HG03066 (cell line): Measurements from ENCODE around the gene BDH1.
"Not testable (repeated sequence)": the region's sequence is repeated elsewhere in the genome, so short reads cannot be mapped to it uniquely, and the experiment has no call there.

ENCODE experiments used
- ATAC-seq: cut with Tn5 transposase; IDR thresholded peaks from one replicate; pipeline ENCODE4 v1.9.1; 2021; ENCODE audit warnings: low read depth; ENCODE audit not compliant: unreplicated experiment

BDH1 gene, protein sequence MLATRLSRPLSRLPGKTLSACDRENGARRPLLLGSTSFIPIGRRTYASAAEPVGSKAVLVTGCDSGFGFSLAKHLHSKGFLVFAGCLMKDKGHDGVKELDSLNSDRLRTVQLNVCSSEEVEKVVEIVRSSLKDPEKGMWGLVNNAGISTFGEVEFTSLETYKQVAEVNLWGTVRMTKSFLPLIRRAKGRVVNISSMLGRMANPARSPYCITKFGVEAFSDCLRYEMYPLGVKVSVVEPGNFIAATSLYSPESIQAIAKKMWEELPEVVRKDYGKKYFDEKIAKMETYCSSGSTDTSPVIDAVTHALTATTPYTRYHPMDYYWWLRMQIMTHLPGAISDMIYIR

DNA sequence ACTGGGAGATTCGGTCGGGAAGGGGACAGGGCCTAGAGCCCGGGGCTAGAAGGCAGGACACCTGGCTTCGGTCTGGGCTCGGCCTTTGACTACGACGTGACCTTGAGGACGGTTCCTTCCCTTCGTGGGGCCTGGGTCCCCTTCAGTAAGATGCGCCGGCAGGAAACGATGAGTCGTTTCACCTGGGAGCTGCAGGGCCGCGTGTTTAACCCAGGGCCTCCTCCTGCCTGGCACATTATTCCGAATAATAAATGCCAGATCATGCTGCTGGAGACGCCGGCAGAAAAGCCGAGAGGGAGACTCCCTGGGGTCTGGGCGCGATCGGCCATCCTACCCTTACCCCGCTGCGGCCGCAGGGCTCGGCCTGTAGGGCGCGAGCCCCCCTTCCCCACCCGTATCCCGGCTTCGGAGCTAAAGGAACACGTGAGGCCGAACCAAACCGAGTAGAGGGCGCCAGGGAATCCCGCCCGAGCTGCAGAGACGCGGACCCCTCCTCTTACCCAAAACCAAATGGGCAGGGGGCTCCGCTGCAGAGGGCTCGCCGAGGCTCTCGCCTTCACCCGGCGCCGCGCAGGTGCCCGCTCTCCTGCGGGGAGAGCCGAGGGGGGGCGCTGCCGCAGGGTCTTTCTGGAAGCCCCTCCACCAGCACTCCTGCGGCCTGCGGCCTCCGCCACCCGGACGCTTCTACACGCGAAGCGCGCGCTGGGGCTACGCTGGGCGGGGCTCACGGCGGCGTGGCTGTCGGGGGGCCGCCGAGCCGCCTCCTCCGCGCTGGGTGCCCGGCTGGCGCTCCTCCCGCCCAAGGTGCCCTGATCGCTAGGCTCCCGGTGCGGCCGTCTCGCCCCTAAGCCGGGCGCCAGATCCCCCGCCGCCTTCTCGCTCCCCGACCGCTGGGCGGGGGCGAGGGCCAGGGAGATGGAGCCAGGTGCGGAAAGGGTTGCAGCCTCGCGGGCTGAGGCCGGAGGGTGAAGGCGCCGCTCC is at the start of gene BDH1:
TSS of gene BDH1 (minus strand) at position 688 of the 981 bp plus-strand sequence. CDS start 9,525 bp downstream, outside the sequence.
- peak; percentile 19 for ATAC-seq

DNA sequence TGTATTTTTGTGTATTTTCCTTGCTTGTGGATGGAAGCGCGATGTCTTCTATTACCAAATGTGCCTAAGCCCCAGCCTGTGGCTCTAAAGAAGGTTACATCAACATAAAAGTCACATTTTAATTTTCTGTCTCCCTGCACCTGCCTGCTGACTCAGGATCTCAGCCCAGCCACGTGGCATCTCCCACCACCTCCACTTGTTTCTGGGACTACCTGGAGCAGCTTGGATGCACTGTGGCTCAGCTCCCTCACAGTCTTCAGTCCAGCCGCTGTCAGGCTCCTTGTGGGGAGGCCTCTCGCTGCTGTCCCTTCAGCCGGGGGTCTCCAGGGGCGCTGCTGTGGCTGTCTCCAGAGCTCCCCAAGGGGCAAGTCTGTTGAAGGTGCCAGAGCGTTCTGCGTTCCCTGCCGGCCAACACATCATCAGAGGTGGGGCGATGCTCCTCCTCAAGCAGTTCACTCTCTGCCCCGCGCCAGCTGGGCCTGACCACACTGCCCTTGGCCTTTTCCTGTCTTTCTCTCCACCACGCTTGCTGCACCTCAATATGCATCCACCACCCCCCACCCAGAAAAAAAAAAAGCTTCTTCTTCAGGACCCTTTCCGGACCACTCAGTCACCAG is 47.7 kb upstream of the BDH1 start:
- no peak for ATAC-seq

DNA sequence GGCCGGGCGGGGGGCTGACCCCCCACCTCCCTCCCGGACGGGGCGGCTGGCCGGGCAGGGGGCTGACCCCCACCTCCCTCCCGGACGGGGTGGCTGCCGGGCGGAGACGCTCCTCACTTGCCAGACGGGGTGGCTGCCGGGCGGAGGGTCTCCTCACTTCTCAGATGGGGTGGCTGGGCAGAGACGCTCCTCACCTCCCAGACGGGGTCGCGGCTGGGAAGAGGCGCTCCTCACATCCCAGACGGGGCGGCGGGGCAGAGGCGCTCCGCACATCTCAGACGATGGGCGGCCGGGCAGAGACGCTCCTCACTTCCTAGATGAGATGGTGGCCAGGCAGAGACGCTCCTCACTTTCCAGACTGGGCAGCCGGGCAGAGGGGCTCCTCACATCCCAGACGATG is 46.6 kb upstream of the BDH1 start:
- not testable (repeated sequence) for ATAC-seq

DNA sequence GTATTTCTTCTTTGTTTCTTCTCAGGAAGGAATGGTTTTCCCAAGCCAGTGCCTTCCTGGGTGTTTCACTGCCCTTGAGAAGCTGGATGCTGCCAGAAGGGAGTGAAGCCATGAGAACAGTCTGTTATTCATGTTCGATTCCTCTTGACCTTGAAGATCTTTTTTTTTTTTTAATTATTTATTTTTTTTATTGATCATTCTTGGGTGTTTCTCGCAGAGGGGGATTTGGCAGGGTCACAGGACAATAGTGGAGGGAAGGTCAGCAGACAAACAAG is 45.7 kb upstream of the BDH1 start:
- ATAC-seq, result not testable (repeated sequence)

DNA sequence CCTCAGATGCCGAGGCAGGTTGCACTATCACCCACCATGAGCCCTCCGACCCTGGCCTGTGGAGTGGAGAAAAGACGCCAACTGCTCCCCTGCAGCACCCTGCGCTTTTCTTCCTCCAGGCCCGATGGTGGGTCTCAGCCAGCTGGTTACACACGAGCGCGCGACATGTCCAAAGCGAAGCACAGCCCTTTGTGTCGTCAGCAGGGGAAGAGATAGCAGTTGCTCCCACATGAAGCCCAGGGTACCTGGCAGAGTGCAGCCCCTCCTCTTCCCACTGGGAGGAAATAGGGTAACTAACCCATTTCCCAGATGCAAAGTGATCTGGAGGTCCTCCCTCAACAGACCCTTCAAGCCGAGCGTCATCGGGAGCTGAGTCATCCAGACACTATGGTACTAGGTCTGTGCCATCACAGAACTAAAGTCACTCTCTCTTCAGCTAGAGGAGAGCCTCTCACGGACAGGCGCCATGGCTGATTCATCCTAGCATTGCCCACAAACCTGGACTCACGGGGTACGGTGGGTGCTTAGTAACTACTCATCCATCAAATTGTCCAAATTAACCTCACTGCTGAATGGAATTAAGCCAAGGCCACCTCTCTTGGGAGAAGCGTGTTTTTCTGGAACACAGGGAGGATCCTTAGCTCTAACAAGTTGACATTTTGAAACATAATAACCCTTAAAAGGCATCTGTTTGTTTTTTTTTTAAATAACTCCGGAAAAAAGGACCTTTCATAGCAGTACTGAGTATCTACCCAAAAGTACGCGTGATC is 45.2 kb upstream of the BDH1 start:
- no peak for ATAC-seq

DNA sequence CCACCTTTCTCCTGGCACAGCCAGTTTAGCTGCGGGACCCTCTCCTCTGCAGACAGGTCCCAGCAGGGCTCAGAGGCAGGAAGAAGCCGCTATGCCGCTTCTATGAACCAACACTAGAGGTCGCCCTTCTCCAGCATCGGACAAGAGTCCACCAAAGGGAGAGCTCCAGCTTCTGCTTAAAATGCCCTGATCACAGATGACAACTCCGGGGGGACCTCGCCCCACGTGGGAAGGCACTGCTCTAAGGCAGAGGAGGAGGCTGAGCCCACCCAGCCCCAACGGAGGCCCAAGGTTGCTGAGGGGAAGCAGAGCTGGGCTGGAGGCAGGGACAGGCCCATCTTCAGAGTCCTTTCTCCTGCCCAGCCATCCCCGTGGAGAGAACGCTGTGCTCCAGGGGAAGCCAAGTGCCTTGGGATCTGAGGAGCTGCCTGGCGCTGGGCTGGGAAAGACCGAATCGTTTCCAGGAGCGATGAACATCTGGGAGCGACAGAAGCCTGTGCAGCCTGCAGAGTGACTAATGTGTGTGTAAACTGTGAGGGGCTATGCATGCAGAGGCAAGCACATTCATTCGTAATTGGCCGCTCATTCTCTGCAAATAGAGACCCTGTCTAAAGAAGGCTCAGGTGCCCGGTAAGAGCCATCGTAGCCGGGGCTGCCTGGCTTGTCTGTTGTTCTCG is 43.5 kb upstream of the BDH1 start:
- ATAC-seq, result peak; percentile 91

DNA sequence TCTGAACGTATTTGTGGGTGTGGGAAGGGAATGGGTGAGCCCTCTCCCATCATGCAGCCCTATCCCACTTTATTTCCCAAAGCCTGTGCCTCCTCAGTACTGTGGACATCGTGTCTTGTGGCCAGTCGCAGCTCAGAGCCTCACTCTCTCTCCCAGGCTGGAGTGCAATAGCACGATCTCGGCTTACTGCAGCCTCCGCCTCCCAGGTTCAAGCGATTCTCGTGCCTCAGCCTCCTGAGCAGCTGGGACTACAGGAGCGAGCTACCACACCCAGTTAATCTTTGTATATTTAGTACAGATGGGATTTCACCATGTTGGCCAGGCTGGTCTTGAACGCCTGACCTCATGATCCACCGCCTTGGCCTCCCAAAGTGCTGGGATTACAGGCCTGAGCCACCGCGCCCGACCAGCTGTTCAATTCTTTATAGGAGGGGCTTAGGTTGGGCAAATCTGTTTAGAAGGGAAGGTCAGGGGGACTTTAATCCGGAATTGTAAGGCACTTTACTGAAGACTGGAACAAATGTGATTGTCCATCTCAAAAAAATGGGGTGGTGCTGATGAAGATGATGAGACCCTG is 42.7 kb upstream of the BDH1 start:
- no peak for ATAC-seq

DNA sequence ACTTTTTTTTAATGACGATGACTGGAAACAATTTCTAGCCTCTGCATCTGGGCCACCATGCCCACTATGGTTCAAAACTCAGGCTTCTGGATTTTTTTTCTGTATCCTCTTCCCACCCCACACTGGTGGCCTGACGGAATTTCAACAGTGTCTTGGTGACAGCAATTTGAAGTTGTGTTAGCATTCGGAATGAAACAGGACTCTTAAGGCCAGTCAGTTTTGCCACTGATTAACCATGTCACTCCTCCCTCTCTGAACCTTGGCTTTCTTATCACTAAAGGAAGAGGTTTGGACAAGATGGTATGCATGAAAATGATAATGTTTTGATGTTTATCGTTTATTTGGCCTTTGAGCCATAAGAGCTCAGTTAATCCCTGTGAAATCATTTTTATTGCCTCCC is 41.6 kb upstream of the BDH1 start:
- ATAC-seq, result no peak

DNA sequence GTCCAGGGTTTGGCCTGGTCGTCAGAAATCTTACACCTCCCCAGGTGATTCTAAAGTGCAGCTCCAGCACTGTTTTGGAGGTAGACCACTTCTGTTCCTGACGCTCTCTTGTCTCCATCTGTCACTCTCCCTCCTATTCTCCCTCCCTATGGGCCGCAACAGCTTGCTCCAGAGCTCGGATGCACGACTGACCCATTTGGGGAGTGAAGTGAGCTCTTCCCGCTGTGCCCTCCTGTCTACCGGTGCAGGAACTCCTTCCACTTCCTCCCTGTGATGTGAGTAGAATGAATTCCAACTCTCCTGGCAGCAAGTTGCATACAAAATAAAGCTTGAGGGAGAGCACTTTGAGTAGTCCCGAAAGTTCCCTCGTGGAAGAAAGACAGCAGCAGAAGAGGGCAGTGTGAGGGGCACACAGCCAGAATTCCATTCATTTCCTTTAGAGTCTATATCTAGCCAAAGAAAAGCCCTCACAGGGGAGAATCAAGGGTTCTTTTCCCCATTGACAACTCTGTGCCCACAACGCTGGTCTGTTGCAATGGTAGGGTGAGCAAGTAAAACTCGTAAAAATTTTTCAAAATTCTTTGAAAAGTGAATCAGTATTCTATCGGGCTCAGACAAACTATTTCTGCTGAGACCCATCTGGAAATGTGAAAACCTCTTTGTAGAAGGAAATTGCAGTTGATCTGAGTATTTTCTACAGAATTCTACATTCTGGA is 39.9 kb upstream of the BDH1 start:
- no peak for ATAC-seq

DNA sequence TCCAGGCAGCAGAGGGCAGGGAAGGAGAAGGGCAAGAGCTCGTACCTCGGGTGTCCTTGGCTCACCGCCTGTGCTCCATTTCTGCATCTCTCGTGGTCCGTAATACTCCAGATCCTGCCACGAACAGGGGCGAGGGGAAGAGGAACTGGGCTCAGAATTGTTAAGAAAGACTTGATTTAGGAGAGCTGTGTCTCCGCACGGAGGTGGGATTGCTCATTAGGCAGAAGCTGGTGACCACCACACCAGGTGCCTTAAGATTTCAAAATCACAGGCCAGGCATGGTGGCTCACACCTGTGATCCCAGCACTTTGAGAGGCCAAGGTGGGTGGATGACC is 37.2 kb upstream of the BDH1 start:
- no peak for ATAC-seq

DNA sequence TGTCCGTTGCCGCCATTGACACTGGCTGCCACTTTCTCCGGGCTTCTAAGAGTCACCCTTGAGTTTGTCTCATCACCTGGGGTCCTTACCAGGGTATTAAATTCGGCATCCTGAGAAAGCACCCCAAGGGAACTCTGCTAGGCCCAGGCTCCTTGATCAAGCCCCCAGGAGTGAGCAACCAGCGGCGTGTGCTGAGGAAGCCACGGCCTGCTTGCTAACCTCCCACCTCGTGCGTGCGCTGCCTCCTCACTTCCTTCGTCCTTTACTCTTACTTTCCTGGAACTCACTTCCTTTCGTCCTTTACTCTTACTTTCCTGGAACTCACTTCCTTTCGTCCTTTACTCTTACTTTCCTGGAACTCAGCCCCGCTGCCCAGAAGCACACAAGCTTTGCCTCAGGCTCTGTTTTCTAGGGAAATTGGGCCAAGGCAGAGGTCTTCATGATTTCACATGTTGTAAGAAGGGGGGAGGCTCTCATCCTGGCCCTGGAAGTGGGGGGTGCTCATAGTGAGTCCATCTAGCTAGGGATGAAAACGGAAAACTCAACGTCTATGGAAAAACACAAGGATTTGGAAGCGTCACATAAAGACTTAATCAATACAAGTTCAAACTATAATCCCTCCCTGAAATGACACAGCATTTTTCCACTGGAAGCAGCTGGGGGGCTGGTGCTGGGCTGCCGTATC is 36.7 kb upstream of the BDH1 start:
- ATAC-seq, result no peak

DNA sequence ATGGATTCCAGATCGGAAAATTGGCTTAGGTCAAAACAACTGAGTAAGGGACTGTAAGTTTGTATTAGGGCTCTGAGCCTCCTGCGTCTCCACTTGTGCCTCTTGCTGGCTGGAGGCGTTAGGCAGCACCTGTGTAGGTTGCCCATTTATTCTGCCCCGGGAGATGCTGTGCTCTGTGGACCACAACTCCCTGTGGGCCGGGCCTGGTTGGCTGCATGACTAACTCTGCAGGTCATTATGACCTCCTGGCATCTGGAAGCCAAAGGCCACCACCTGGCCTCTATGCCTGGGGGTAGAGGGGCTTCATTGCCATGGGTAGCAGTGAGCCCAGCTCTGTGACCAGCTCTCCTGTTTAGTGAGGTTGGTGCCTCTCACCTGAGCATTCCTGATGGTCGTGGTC is 36.0 kb upstream of the BDH1 start:
- no peak for ATAC-seq

DNA sequence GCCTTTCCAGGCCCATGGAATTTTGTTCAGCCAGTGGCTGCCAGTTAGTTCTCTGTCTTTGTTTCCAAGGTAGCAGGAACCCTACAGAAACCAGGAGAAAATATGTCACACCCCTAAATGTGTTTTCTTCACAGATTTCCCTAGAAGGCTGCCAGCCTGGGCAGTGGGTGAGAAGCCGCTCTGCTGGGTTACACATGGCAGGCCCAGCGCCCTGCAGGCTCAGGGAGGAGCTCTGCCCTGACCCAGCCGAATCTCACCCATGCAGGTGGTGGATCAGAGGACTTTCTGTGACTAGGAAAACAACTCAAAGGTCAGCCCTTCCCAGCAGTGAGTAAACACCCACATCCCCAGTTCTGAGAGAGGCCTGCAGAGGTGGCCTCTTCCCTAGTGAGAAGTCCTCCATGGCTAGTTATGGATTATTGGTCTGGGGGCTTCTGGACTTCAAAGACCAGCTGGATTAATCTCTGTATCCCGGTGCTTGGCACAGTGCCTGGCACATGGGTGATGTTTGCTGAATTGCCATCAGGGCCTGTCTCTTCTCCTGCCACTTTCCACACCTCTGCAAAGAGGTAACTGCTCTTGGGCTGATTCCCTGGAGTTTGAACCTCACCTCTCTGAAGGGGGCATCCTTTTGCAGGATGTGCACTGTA is 34.7 kb upstream of the BDH1 start:
- no peak for ATAC-seq

DNA sequence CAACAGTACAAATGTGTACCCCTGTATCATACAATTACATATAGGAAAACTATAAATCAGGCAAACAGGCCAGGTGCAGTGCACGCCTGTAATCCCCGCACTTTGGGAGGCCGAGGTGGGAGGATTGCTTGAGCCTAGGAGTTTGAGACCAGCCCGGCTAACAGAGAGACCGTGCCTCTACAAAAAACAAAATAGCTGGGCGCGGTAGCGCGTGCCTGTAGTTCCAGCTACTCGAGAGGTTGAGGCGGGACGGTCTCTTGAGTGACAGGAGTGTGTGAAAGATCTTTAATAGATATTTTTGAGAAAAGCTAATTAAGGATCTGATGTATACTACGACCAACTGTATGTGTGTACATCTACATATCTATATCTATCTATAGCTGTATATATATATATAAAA is 33.8 kb upstream of the BDH1 start:
- no peak for ATAC-seq

DNA sequence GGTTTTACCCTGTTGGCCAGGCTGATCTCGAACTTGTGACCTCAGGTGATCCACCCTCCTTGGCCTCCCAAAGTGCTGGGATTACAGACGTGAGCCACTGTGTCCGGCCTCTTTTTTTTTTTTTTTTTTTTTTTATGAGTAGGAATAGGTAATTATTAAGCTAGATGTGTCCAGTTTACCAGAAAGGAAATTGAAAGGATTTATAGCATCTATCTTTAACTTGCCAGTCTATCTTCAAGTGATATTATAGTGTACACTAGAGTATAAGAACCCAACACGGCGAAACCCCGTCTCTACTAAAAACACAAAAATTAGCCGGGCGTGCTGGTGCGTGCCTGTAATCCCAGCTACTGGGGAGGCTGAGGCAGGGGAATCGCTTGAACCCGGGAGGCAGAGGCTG is 31.0 kb upstream of the BDH1 start:
- ATAC-seq, result not testable (repeated sequence)

DNA sequence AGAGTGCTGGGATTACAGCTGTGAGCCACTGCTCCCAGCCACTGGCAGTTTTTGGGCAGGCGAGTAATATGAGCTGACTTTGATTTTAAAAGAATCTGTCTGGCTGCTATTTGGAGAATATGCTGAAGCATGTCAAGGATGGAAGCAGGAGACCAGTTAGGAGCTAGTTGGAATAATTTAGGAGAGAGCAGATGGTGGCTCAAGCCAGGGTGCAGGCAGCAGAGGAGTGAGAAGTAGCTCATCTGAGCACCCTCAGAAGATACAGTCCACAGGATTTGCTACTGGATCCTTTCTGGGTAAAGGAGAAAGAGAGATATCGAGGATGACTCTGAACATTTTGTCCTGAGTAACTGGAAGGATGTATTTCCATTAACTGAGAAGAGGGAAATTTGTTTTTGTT is 30.4 kb upstream of the BDH1 start:
- ATAC-seq, result no peak

DNA sequence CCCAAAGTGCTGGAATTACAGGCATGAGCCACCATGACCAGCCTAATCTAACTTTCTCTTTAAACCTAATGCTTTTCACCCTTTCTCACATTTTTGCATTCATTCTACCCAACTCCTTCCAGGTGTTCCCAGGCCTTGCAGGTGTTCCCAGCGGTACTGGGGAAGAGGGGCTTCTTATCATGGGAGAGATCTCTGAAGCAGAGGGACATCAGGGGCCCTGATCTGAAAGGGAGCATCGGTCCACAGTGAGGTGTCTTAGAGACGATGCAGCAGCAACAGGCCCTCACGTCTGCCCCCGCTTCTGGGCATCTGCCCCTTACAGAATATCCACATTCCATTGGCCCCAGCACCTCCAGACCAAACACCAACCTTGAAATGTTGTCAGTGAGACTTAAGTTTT is 29.0 kb upstream of the BDH1 start:
- no peak for ATAC-seq

DNA sequence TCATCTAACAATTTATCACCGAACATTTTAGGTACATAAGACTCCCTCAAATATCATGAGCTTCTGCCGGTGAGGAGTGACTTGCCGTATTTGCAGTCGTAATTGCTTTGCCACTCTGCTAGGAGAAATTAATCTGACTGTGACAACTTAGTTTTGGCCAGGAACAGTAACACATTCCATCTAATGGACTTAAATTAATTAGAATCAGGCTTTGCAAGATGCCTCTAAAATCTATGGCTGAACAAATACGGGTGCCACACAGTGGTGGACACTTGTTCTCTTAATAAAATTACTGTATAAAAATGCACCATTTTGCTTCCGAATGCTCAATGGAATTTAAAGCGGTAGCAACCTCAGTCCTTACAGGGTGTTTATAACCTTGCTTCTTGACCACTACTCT is 27.6 kb upstream of the BDH1 start:
- no peak for ATAC-seq
